GM11168 (cell line): Measurements from ENCODE around the gene MGAT4A.

ENCODE experiments used
- in situ Hi-C: fragments of 300-500 bp; cut with MboI; formaldehyde crosslinking; loops from one replicate; pipeline ENCODE4 v1.12.0; 2022; ENCODE audit warnings: low sequenced_read_pairs; ENCODE audit not compliant: unreplicated experiment

The MGAT4A gene

GRCh38 chr2:98706591-98706990 lies 24.3 kb downstream of the MGAT4A start:
- in situ Hi-C loops = no loop called here

DNA sequence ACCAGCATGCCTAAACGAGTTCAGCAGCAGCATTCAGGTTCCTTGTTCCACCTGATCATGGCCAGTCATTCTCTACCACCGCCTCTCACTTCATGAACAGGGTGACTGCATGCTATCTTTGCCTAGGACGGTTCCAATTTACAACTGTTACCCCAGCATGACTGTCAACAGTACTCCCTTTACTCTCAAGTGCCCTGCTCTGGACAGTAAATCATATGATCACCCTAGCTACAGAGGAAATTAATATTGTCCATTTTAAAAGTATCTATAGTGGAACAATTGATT lies 25.7 kb downstream of the MGAT4A start:
- in situ Hi-C loops = no loop called here

GRCh38 chr2:98704499-98705332 lies 26.2 kb downstream of the MGAT4A start:
- in situ Hi-C loops = no loop called here

DNA sequence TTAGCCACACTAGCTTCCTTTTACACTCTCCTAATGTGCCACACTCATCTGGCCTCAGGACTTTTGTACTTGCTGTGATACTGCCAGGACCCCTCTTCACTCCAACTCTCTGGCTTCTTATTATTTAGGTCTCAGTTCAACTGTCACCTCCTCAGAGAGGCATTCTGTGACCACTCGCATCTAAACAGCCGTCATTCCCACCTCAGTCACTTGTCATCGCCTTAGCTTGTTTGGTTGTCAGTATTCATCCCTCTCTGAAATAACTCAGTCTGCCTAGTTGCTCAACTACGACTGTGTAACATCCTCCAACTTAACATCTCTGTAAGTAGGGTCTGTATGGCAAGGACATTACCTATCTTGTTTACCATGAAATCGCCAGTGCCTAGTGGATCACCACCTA lies 27.2 kb downstream of the MGAT4A start:
- in situ Hi-C loops = no loop called here

DNA sequence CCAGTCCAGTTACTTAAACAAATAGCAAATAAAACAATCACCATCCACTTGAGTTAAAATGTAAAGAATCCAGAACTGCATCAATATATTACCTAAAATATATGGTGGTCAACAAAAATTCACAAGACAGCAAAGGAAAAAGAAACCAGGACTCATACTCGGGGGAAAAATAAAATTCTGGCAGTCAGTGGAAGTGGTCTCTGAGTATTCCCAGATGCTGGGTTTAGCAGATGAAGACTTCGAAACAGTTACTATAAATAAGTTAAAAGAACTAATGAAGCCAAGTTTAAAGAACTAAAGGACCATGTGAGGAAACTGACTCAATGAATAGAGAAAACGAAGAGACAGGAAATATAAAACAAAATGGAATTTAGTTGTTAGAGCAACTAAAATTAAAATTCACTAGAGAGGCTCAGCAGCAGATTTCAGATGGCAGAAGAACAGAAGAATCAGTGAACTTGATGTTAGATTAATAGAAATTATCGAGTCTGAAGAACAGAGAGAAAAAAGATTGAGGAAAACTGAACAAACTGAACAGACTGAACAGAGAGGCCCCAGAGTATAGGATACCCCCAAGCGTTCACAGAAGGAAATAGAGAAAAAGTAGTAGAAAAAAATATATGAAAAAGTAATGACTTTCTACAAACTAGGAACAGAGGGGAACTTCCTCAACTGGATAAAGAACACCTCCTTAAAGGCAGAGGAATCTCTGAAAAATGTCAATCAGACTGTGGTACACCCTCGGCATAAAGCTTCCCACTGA lies 27.9 kb downstream of the MGAT4A start:
- in situ Hi-C loops = no loop called here

GRCh38 chr2:98702127-98702802 lies 28.7 kb downstream of the MGAT4A start:
- in situ Hi-C loops = no loop called here

GRCh38 chr2:98701230-98701629 lies 29.7 kb downstream of the MGAT4A start:
- in situ Hi-C loops = no loop called here

DNA sequence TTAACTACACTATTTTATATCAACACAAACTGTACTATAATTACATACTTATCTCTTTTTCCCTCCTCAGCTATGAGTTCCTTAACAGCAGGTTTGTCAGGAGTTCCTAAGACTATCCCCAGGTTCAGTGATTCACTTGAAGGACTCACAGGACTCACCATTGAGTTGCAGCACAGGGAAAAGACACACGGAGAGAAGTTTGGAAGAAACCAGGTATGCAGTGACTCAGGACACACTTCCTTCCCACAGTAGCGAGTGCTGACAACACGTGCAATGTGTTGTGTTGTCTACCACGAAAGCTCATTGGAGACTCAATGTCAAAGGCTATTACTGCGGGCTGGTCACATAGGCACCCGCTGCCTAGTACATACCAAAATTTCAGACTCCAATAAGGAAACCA lies 32.0 kb downstream of the MGAT4A start:
- in situ Hi-C loops = no loop called here

- in situ Hi-C loops = no loop called here
These were observed 33.1 kb downstream of the MGAT4A start for GRCh38 chr2:98697651-98698337.

GRCh38 chr2:98696200-98696599 lies 34.7 kb downstream of the MGAT4A start:
- in situ Hi-C loops = no loop called here

DNA sequence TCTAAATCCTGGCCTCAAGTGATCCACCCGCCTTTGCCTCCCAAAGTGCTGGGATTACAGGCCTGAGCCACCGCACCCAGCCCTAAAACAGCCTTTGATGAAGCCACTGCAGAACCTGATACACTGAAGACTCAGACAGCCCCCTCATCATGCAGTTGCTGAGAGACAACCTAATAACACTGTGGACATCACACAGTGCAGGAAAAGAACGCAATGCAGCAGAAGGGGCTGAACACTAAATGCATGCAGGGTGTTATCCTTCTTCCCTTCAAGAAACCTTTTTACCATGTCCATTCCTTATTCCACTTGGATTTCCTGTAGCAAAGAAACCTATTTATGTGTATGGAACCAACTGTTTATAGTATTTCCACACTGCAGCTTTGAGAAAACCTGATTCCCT lies 35.7 kb downstream of the MGAT4A start:
- in situ Hi-C loops = no loop called here

GRCh38 chr2:98693477-98693876 lies 37.5 kb downstream of the MGAT4A start:
- in situ Hi-C loops = no loop called here

- in situ Hi-C loops = no loop called here
These were observed 38.6 kb downstream of the MGAT4A start for GRCh38 chr2:98692090-98693054.

GRCh38 chr2:98691303-98691702 lies 39.6 kb downstream of the MGAT4A start:
- in situ Hi-C loops = no loop called here

GRCh38 chr2:98685930-98686887 lies 44.7 kb downstream of the MGAT4A start:
- in situ Hi-C loops = no loop called here

GRCh38 chr2:98683728-98684127 lies 47.2 kb downstream of the MGAT4A start:
- in situ Hi-C loops = no loop called here

GRCh38 chr2:98676742-98677141 lies 54.2 kb downstream of the MGAT4A start:
- in situ Hi-C loops = no loop called here

GRCh38 chr2:98674233-98674964 lies 56.5 kb downstream of the MGAT4A start:
- in situ Hi-C loops = no loop called here
